SK-N-SH (cell line): ENCODE results near the gene MMADHC. TPM values are rescaled to one million over a fixed set of nuclear protein-coding genes. Genes with fewer than 3 reads are reported as not detected.

ENCODE experiments used
- CTCF ChIA-PET: fragments of 300-600, 350-600 bp; formaldehyde crosslinking; extraction: SDS; loops from one replicate; lab custom pipeline; 2021; lab: Yijun Ruan, JAX
- POLR2A ChIA-PET: fragments of 350-600 bp; sonication (Branson Sonifier 250); formaldehyde crosslinking; extraction: SDS; loops from one replicate; lab custom pipeline; 2020; ENCODE audit warnings: antibody characterized with exemption, inconsistent platforms; lab: Yijun Ruan, JAX
- DNase-seq: peaks from one replicate; pipeline ENCODE4 v3.0.0; 2012
- H2AFZ ChIP-seq: fragments of 200-600 bp; sonication (generic); 2 replicates; pipeline ENCODE4 v1.8.1; 2016; ENCODE audit warnings: antibody characterized with exemption, mild to moderate bottlenecking, low read depth
- H3F3A ChIP-seq: fragments of 200-600 bp; sonication (generic); replicated peaks from 2 replicates; pipeline ENCODE3; 2016; ENCODE audit warnings: antibody characterized with exemption, mild to moderate bottlenecking; ENCODE audit not compliant: insufficient read depth
- H3K27ac ChIP-seq, 2 experiments: fragments of 200-500 bp in 1 of 2; fragments of 200-600 bp in 1 of 2; sonication (Bioruptor generic) in 1 of 2; sonication (generic), shearing (Covaris generic) in 1 of 2; 2 replicates each; pipeline versions ENCODE4 v1.5.1 to v1.6.1; 2014 to 2016; ENCODE audit warnings: low read depth in 2 of 2, inconsistent platforms in 1 of 2, low read length in 1 of 2, mild to moderate bottlenecking in 1 of 2, mixed read lengths in 1 of 2
- H3K27me3 ChIP-seq: fragments of 200-600 bp; sonication (generic), shearing (Covaris generic); 2 replicates; pipeline ENCODE4 v1.6.1; 2016; ENCODE audit warnings: mixed run types; ENCODE audit not compliant: insufficient read depth
- H3K36me3 ChIP-seq, 2 experiments: fragments of 200-500 bp in 1 of 2; fragments of 200-600 bp in 1 of 2; sonication (Bioruptor generic) in 1 of 2; sonication (generic) in 1 of 2; replicated peaks in 1 of 2; 2 replicates each; pipeline versions ENCODE3 to v1.5.1; 2014 to 2016; ENCODE audit warnings: low read length in 1 of 2, mild to moderate bottlenecking in 1 of 2; ENCODE audit not compliant: insufficient read depth in 2 of 2, control insufficient read depth in 1 of 2
- H3K4me1 ChIP-seq, 2 experiments: fragments of 200-500 bp in 1 of 2; fragments of 200-600 bp in 1 of 2; sonication (Bioruptor generic) in 1 of 2; sonication (generic), shearing (Covaris generic) in 1 of 2; 2 replicates each; pipeline versions ENCODE4 v1.5.1 to v1.6.1; 2014 to 2016; ENCODE audit warnings: low read depth in 1 of 2, low read length in 1 of 2, mixed run types in 1 of 2; ENCODE audit not compliant: insufficient read depth in 2 of 2, control insufficient read depth in 1 of 2
- H3K4me2 ChIP-seq: fragments of 200-600 bp; sonication (generic), shearing (Covaris generic); 2 replicates; pipeline ENCODE4 v1.6.1; 2017; ENCODE audit warnings: mixed run types
- H3K4me3 ChIP-seq, 2 experiments: fragments of 200-500 bp in 1 of 2; fragments of 200-600 bp in 1 of 2; sonication (Bioruptor generic) in 1 of 2; sonication (generic), shearing (Covaris generic) in 1 of 2; 2 replicates each; pipeline versions ENCODE4 v1.5.1 to v1.8.1; 2014 to 2016; ENCODE audit warnings: low read depth in 2 of 2, inconsistent platforms in 1 of 2, low read length in 1 of 2, mild to moderate bottlenecking in 1 of 2, mixed read lengths in 1 of 2, moderate library complexity in 1 of 2
- H3K79me2 ChIP-seq: fragments of 200-600 bp; sonication (generic); 2 replicates; pipeline ENCODE4 v1.8.1; 2017; ENCODE audit warnings: mild to moderate bottlenecking; ENCODE audit not compliant: insufficient read depth
- H3K9ac ChIP-seq: fragments of 200-600 bp; sonication (generic); 2 replicates; pipeline ENCODE4 v1.6.1; 2017; ENCODE audit warnings: mixed run types
- H3K9me2 ChIP-seq: fragments of 200-600 bp; sonication (generic); 2 replicates; pipeline ENCODE4 v1.6.1; 2017; ENCODE audit warnings: mixed run types
- H3K9me3 ChIP-seq: fragments of 200-600 bp; sonication (generic); 2 replicates; pipeline ENCODE4 v1.6.1; 2017; ENCODE audit warnings: mixed run types, mild to moderate bottlenecking, moderate library complexity
- H4K20me1 ChIP-seq: fragments of 200-600 bp; sonication (generic); 2 replicates; pipeline ENCODE4 v1.6.1; 2017; ENCODE audit warnings: mild to moderate bottlenecking, mixed run types; ENCODE audit not compliant: insufficient read depth
- CTCF ChIP-seq: fragments of 200-600 bp; sonication (generic); IDR thresholded peaks from 2 replicates; pipeline ENCODE4 v1.6.1; 2017; ENCODE audit warnings: antibody characterized with exemption, mild to moderate bottlenecking, moderate library complexity
- ELF1 ChIP-seq: IDR thresholded peaks from 2 replicates; pipeline ENCODE4 v1.4.0; 2012
- EP300 ChIP-seq, 2 experiments: IDR thresholded peaks; 2 replicates each; pipeline versions ENCODE4 v1.4.0 to v1.6.1; 2012; ENCODE audit warnings: borderline replicate concordance in 1 of 2, low read depth in 1 of 2, low read length in 1 of 2
- EZH2phosphoT487 ChIP-seq: fragments of 200-600 bp; sonication (generic); IDR thresholded peaks from 2 replicates; pipeline ENCODE4 v1.6.1; 2017; ENCODE audit warnings: low read depth, mixed run types, mild to moderate bottlenecking, antibody characterized with exemption, moderate library complexity, borderline replicate concordance
- FOSL2 ChIP-seq: IDR thresholded peaks from 2 replicates; pipeline ENCODE4 v1.4.0; 2012; ENCODE audit warnings: low read depth, mild to moderate bottlenecking, moderate library complexity, borderline replicate concordance
- FOXM1 ChIP-seq: IDR thresholded peaks from 2 replicates; pipeline ENCODE4 v1.4.0; 2012; ENCODE audit warnings: low read depth, mild to moderate bottlenecking
- GABPA ChIP-seq: IDR thresholded peaks from 2 replicates; pipeline ENCODE4 v1.4.0; 2012; ENCODE audit warnings: low read depth, mild to moderate bottlenecking
- JUND ChIP-seq: IDR thresholded peaks from 2 replicates; pipeline ENCODE4 v1.4.0; 2012
- MAX ChIP-seq: IDR thresholded peaks from 2 replicates; pipeline ENCODE4 v1.4.0; 2012; ENCODE audit warnings: low read depth
- MEF2A ChIP-seq: IDR thresholded peaks from 2 replicates; pipeline ENCODE4 v1.4.0; 2012; ENCODE audit warnings: low read depth, borderline replicate concordance
- NFIC ChIP-seq: IDR thresholded peaks from 2 replicates; pipeline ENCODE4 v1.4.0; 2012; ENCODE audit warnings: borderline replicate concordance
- PBX3 ChIP-seq: IDR thresholded peaks from 2 replicates; pipeline ENCODE4; 2012
- RAD21 ChIP-seq: IDR thresholded peaks from 2 replicates; pipeline ENCODE4 v1.6.1; 2012; ENCODE audit warnings: mild to moderate bottlenecking, low read length
- REST ChIP-seq: IDR thresholded peaks from 2 replicates; pipeline ENCODE4 v1.6.1; 2012; ENCODE audit warnings: mild to moderate bottlenecking, low read depth, low read length, moderate library complexity
- RFX5 ChIP-seq: IDR thresholded peaks from 2 replicates; pipeline ENCODE4 v1.6.1; 2012; ENCODE audit warnings: mild to moderate bottlenecking, improper control_type of control experiment, low read length
- RXRA ChIP-seq: IDR thresholded peaks from 2 replicates; pipeline ENCODE4 v1.4.0; 2012; ENCODE audit warnings: low read depth, mild to moderate bottlenecking, borderline replicate concordance
- USF1 ChIP-seq: IDR thresholded peaks from 2 replicates; pipeline ENCODE4 v1.4.0; 2012; ENCODE audit warnings: low read depth, borderline replicate concordance
- USF2 ChIP-seq: fragments of 150-350 bp; IDR thresholded peaks from 2 replicates; pipeline ENCODE4 v1.6.1; 2017; ENCODE audit warnings: antibody characterized with exemption, low read length, low read depth, borderline replicate concordance
- YY1 ChIP-seq: IDR thresholded peaks from 2 replicates; pipeline ENCODE4 v1.4.0; 2012; ENCODE audit warnings: low read depth, mild to moderate bottlenecking
- WGBS: methylation state at CpG from one replicate; pipeline ENCODE4 v1.1.6; 2017; ENCODE audit warnings: low lambda C conversion rate; 5-methylcytosine and 5-hydroxymethylcytosine counted together
- polyA plus RNA-seq, 3 experiments: library from polyadenylated mRNA; depleted of rRNA; stranded (reverse); fragments of >200 nt; gene quantifications; 2 replicates each; pipeline ENCODE4 v1.2.3, GENCODE V29; 2012

Gene MMADHC
- polyA plus RNA-seq, 1 of the 3 experiments (the other 2 are of a cell fraction): 40.4 TPM

- Histone ChIP-seq H3K36me3 (no peaks in the 10 kb centered on the region), H3K4me1 (no peaks in the 10 kb centered on the region), H3F3A (no peaks in the 10 kb centered on the region), H3K27ac (no peak overlapping the region), H3K79me2 (no peaks in the 10 kb centered on the region), H2AFZ (no peak overlapping the region), H3K9me2 (no peaks in the 10 kb centered on the region), H3K9me3 (no peaks in the 10 kb centered on the region), H3K27me3 (no peaks in the 10 kb centered on the region), H3K9ac (no peak overlapping the region), H4K20me1 (no peaks in the 10 kb centered on the region), H3K4me2 (no peak overlapping the region), H3K4me3 (no peak overlapping the region)
- DNase-seq: no peak
- WGBS: 91% methylated on average over 1 of the region's 1 CpG
- ChIA-PET CTCF (no interaction called here), POLR2A (no interaction called here)
- no peak for TF ChIP-seq CTCF
- no peak for TF ChIP-seq JUND
- no peak for TF ChIP-seq RFX5
- no peak for TF ChIP-seq GABPA
- TF ChIP-seq FOXM1: no peak
- no peak for TF ChIP-seq ELF1
- no peak for TF ChIP-seq RAD21
- no peak for TF ChIP-seq USF1
- TF ChIP-seq EP300 (IDR thresholded peaks at IDR 0.05; ENCODE audit: borderline replicate concordance in 1 of 2, low read depth in 1 of 2, low read length in 1 of 2): no peak
- no peak for TF ChIP-seq MEF2A
- no peak for TF ChIP-seq MAX
- no peak for TF ChIP-seq FOSL2
- TF ChIP-seq USF2: no peak
- TF ChIP-seq EZH2phosphoT487: no peak
- no peak for TF ChIP-seq RXRA
- no peak for TF ChIP-seq PBX3
- TF ChIP-seq YY1: no peak
- no peak for TF ChIP-seq NFIC
- TF ChIP-seq REST: no peak
Measured at GRCh38 chr2:149630445-149630844, 42.9 kb upstream of the MMADHC start.
